A549 (cell line): ENCODE measurements around the gene PIR. TPM values are rescaled to one million over a fixed set of nuclear protein-coding genes. Genes with fewer than 3 reads are reported as not detected.

Experiments used
- ATAC-seq, 2 experiments: fragments of 200-7000 bp in 1 of 2; fragments of >200 bp in 1 of 2; cut with Nextera tagmentation in 1 of 2; cut with Tn5 transposase in 1 of 2; 3 replicates each; pipeline versions ENCODE4 v1.8.0 to v1.9.1; 2018 to 2020; ENCODE audit warnings: mild to moderate bottlenecking in 1 of 2, moderate library complexity in 1 of 2
- CTCF ChIA-PET: fragments of 300-600 bp; sonication (Branson Sonifier 250); formaldehyde crosslinking; extraction: SDS; loops from one replicate; lab custom pipeline; 2021; ENCODE audit warnings: antibody characterized with exemption, inconsistent platforms; lab: Yijun Ruan, JAX
- POLR2A ChIA-PET: fragments of 350-600 bp; formaldehyde crosslinking; extraction: SDS; loops from one replicate; lab custom pipeline; 2021; ENCODE audit warnings: antibody characterized with exemption, inconsistent platforms; lab: Yijun Ruan, JAX
- DNase-seq, 2 experiments: peaks; one replicate each; pipeline versions ENCODE4 v3.0.0 to v3.0.0-alpha.2; 2011 to 2016; ENCODE audit warnings: low read depth in 1 of 2, low spot score in 1 of 2
- FAIRE-seq: peaks from 2 replicates; lab custom pipeline; 2011; peaks lifted over from hg19 to GRCh38; lab: Jason Lieb, UNC
- H3K27ac ChIP-seq, 2 experiments: fragments of >200 bp; sonication (Bioruptor Twin); formaldehyde crosslinking; 3 replicates each; pipeline ENCODE4 v1.5.1; 2016 to 2017
- H3K4me1 ChIP-seq: fragments of >200 bp; sonication (Bioruptor Twin); formaldehyde crosslinking; 3 replicates; pipeline ENCODE4 v1.6.1; 2016
- H3K4me2 ChIP-seq: fragments of >200 bp; sonication (Bioruptor Twin); formaldehyde crosslinking; 3 replicates; pipeline ENCODE4 v1.6.1; 2016
- H3K4me3 ChIP-seq: fragments of >200 bp; sonication (Bioruptor Twin); formaldehyde crosslinking; 3 replicates; pipeline ENCODE4 v1.5.1; 2016
- H3K9me3 ChIP-seq: fragments of >200 bp; sonication (Bioruptor Twin); formaldehyde crosslinking; 3 replicates; pipeline ENCODE4 v1.6.1; 2016
- BHLHE40 ChIP-seq: IDR thresholded peaks from 2 replicates; pipeline ENCODE4 v1.6.1; 2012; ENCODE audit warnings: low read depth, low read length, inconsistent platforms
- CBX8 ChIP-seq: fragments of 200-600 bp; sonication (generic); IDR thresholded peaks from 2 replicates; pipeline ENCODE4 v1.6.1; 2016
- CEBPB ChIP-seq, 2 experiments: fragments of >200 bp in 1 of 2; sonication (Bioruptor Twin) in 1 of 2; formaldehyde crosslinking in 1 of 2; IDR thresholded peaks; 2 replicates each; pipeline ENCODE4 v1.6.1; 2012 to 2016
- EHF ChIP-seq: fragments of 250-450 bp; sonication (Bioruptor Pico); IDR thresholded peaks from 2 replicates; pipeline ENCODE4 v1.5.0; 2020; ENCODE audit warnings: mild to moderate bottlenecking
- EHMT2 ChIP-seq: fragments of 200-600 bp; sonication (generic); IDR thresholded peaks from 2 replicates; pipeline ENCODE4 v1.6.1; 2016; ENCODE audit warnings: antibody characterized with exemption, low read depth, mild to moderate bottlenecking, moderate library complexity
- ELK1 ChIP-seq: fragments of 150-350 bp; IDR thresholded peaks from 2 replicates; pipeline ENCODE4 v1.6.1; 2014; ENCODE audit warnings: low read depth, mild to moderate bottlenecking, low read length
- EP300 ChIP-seq, 2 experiments: fragments of >200 bp; sonication (Bioruptor Twin); formaldehyde crosslinking; IDR thresholded peaks; 2 replicates in 1 of 2; 3 replicates in 1 of 2; pipeline ENCODE4 v1.6.1; 2016 to 2017
- ESRRA ChIP-seq: fragments of 150-350 bp; IDR thresholded peaks from 2 replicates; pipeline ENCODE4 v1.6.1; 2014; ENCODE audit warnings: mild to moderate bottlenecking, low read length, borderline replicate concordance
- FOSL2 ChIP-seq, 2 experiments: fragments of 450-650 bp in 1 of 2; fragments of >200 bp in 1 of 2; sonication (Bioruptor Twin) in 1 of 2; formaldehyde crosslinking; IDR thresholded peaks; 2 replicates each; pipeline versions ENCODE4 v1.5.0 to v1.6.1; 2016 to 2020; ENCODE audit warnings: mild to moderate bottlenecking in 1 of 2, moderate library complexity in 1 of 2
- HDAC2 ChIP-seq: fragments of 200-600 bp; sonication (generic); IDR thresholded peaks from 2 replicates; pipeline ENCODE4 v1.6.1; 2016
- HOXA7 ChIP-seq: fragments of 250-450 bp; sonication (Bioruptor Pico); IDR thresholded peaks from 2 replicates; pipeline ENCODE4 v1.5.0; 2020; ENCODE audit warnings: mild to moderate bottlenecking, moderate library complexity
- HOXB5 ChIP-seq: fragments of 250-450 bp; sonication (Bioruptor Pico); IDR thresholded peaks from 2 replicates; pipeline ENCODE4 v1.5.0; 2020; ENCODE audit warnings: mild to moderate bottlenecking, moderate library complexity
- JUN ChIP-seq, 2 experiments: fragments of >200 bp; sonication (Bioruptor Twin); formaldehyde crosslinking; IDR thresholded peaks; 2 replicates in 1 of 2; 3 replicates in 1 of 2; pipeline ENCODE4 v1.6.1; 2016 to 2017
- MAX ChIP-seq: IDR thresholded peaks from 2 replicates; pipeline ENCODE4 v1.6.1; 2012
- MAZ ChIP-seq: fragments of 150-350 bp; IDR thresholded peaks from 2 replicates; pipeline ENCODE4 v1.6.1; 2014; ENCODE audit warnings: antibody characterized with exemption, low read depth, low read length, borderline replicate concordance
- MYC ChIP-seq: IDR thresholded peaks from 2 replicates; pipeline ENCODE4 v1.6.1; 2012; ENCODE audit warnings: mild to moderate bottlenecking, inconsistent platforms, low read length, improper control_type of control experiment, borderline replicate concordance
- NFE2L2 ChIP-seq: fragments of 150-350 bp; conservative IDR thresholded peaks from 2 replicates; pipeline ENCODE4 v1.6.1; 2014; ENCODE audit warnings: low read length
- NPAS2 ChIP-seq: fragments of 250-450 bp; sonication (Bioruptor Pico); IDR thresholded peaks from 2 replicates; pipeline ENCODE4 v1.8.0; 2022; ENCODE audit warnings: mild to moderate bottlenecking, moderate library complexity, borderline replicate concordance
- NR3C1 ChIP-seq: fragments of >200 bp; sonication (Bioruptor Twin); formaldehyde crosslinking; IDR thresholded peaks from 3 replicates; pipeline ENCODE4 v1.6.1; 2017
- PHF8 ChIP-seq: fragments of 200-600 bp; sonication (generic); IDR thresholded peaks from 2 replicates; pipeline ENCODE4 v1.6.1; 2016; ENCODE audit warnings: low read depth, mild to moderate bottlenecking, antibody characterized with exemption, moderate library complexity, borderline replicate concordance
- POLR2A ChIP-seq: IDR thresholded peaks from 2 replicates; pipeline ENCODE4 v1.6.1; 2012; ENCODE audit warnings: mild to moderate bottlenecking, low read length
- POLR2AphosphoS2 ChIP-seq: conservative IDR thresholded peaks from 2 replicates; pipeline ENCODE4 v1.6.1; 2012; ENCODE audit warnings: low read length, improper control_type of control experiment, inconsistent platforms
- RAD21 ChIP-seq, 2 experiments: fragments of >200 bp in 1 of 2; sonication (Bioruptor Twin) in 1 of 2; formaldehyde crosslinking in 1 of 2; IDR thresholded peaks in 1 of 2; conservative IDR thresholded peaks in 1 of 2; 2 replicates in 1 of 2; 3 replicates in 1 of 2; pipeline ENCODE4 v1.6.1; 2012 to 2018; ENCODE audit warnings: inconsistent platforms in 1 of 2
- RFX5 ChIP-seq: fragments of 450-650 bp; IDR thresholded peaks from 2 replicates; pipeline ENCODE4 v1.7.1; 2014; ENCODE audit warnings: antibody characterized with exemption, mild to moderate bottlenecking, moderate library complexity
- RNF2 ChIP-seq: fragments of 200-600 bp; sonication (generic); IDR thresholded peaks from 2 replicates; pipeline ENCODE4 v1.6.1; 2016; ENCODE audit warnings: low read depth, mild to moderate bottlenecking, antibody characterized with exemption, moderate library complexity, borderline replicate concordance
- SMC3 ChIP-seq: fragments of >200 bp; sonication (Bioruptor Twin); formaldehyde crosslinking; IDR thresholded peaks from 3 replicates; pipeline ENCODE4 v1.6.1; 2018; ENCODE audit warnings: inconsistent platforms
- TP53 ChIP-seq: fragments of 250-450 bp; sonication (Bioruptor Pico); IDR thresholded peaks from 2 replicates; pipeline ENCODE4 v1.5.0; 2021; ENCODE audit warnings: mild to moderate bottlenecking, moderate library complexity
- USF2 ChIP-seq: fragments of 450-650 bp; IDR thresholded peaks from 2 replicates; pipeline ENCODE4 v1.6.1; 2014; ENCODE audit warnings: antibody characterized with exemption
- ZSCAN20 ChIP-seq: fragments of 250-450 bp; sonication (Bioruptor Pico); IDR thresholded peaks from 2 replicates; pipeline ENCODE4 v1.8.0; 2022; ENCODE audit warnings: mild to moderate bottlenecking, moderate library complexity
- WGBS: methylation state at CpG from one replicate; pipeline ENCODE4 v1.1.6; 2017; ENCODE audit errors: missing lambda C conversion rate; 5-methylcytosine and 5-hydroxymethylcytosine counted together
- polyA plus RNA-seq, 4 experiments: library from polyadenylated mRNA; depleted of rRNA in 3 of 4; stranded (reverse); fragments of >200 nt; fragmentation: RNase III in 1 of 4; extraction: RNeasy Plus Mini Kit Qiagen cat#74134 plus additional on column Dnase treatment in 1 of 4; gene quantifications; 2 replicates in 3 of 4; 3 replicates in 1 of 4; pipeline ENCODE4 v1.2.3, GENCODE V29; 2011 to 2017
- TF ChIP-seq, protein P1 (sequence below): fragments of 200-600 bp; sonication (generic); IDR thresholded peaks from 2 replicates; pipeline ENCODE4 v1.6.1; 2016; ENCODE audit warnings: antibody characterized with exemption, mild to moderate bottlenecking, moderate library complexity
- TF ChIP-seq, protein P2 (sequence below): fragments of 250-450 bp; sonication (Bioruptor Pico); IDR thresholded peaks from 2 replicates; pipeline ENCODE4 v1.5.0; 2021; ENCODE audit warnings: mild to moderate bottlenecking, moderate library complexity, borderline replicate concordance
- TF ChIP-seq, protein P3 (sequence below): IDR thresholded peaks from 2 replicates; pipeline ENCODE4 v1.6.1; 2012; ENCODE audit warnings: low read depth, borderline replicate concordance

The PIR gene
- polyA plus RNA-seq, 2 of the 4 experiments (the other 2 are of a cell fraction), result 62.7 to 120 TPM

GRCh38 chrX:15335135-15336022 lies 157.8 kb downstream of the PIR start, which contains the start of gene PIGA:
PIGA (minus strand) TSS chrX:15335523; CDS start chrX:15331930, 3,593 bp downstream.
- FAIRE-seq (peak; percentile 99), ATAC-seq (peak; percentile 98 to 99), DNase-seq (peak; percentile 92 to 97)
- peak within 1 kb of the TSS; percentile 73 to 92 for H3K27ac ChIP-seq
- no peaks in the 10 kb centered on the region for H3K9me3 ChIP-seq
- peak within 1 kb of the TSS; percentile 85 for H3K4me2 ChIP-seq
- H3K4me3 ChIP-seq, result peak within 1 kb of the TSS; percentile 67
- POLR2A ChIA-PET, result interaction anchor here (0.7 kb wide), 1 partner anchor 65 kb away, joined by 5 read pairs; no protein-coding TSS in a partner anchor
- WGBS, result 2% methylated on average over 34 of the region's 72 CpGs
- no peaks in the 10 kb centered on the region; the same call in 2 of the 3 replicates for H3K4me1 ChIP-seq
- CTCF ChIA-PET, result interaction anchor here (1.0 kb wide), 2 partner anchors 14 to 37 kb away, joined by 3 read pairs; no protein-coding TSS in a partner anchor
- no peak for TF ChIP-seq USF2
- TF ChIP-seq NR3C1, result no peak
- TF ChIP-seq POLR2A, result peak; percentile 54
- peak in 1 of 2 experiments; percentile 35; a peak in 1 of 5 replicates for TF ChIP-seq JUN (IDR thresholded peaks at IDR 0.05)
- no peak for TF ChIP-seq EP300 (IDR thresholded peaks at IDR 0.05)
- TF ChIP-seq NPAS2 (CRISPR knock-in tag), result no peak
- peak; percentile 43 for TF ChIP-seq MAX
- TF ChIP-seq MYC, result no peak
- TF ChIP-seq, protein P1, sequence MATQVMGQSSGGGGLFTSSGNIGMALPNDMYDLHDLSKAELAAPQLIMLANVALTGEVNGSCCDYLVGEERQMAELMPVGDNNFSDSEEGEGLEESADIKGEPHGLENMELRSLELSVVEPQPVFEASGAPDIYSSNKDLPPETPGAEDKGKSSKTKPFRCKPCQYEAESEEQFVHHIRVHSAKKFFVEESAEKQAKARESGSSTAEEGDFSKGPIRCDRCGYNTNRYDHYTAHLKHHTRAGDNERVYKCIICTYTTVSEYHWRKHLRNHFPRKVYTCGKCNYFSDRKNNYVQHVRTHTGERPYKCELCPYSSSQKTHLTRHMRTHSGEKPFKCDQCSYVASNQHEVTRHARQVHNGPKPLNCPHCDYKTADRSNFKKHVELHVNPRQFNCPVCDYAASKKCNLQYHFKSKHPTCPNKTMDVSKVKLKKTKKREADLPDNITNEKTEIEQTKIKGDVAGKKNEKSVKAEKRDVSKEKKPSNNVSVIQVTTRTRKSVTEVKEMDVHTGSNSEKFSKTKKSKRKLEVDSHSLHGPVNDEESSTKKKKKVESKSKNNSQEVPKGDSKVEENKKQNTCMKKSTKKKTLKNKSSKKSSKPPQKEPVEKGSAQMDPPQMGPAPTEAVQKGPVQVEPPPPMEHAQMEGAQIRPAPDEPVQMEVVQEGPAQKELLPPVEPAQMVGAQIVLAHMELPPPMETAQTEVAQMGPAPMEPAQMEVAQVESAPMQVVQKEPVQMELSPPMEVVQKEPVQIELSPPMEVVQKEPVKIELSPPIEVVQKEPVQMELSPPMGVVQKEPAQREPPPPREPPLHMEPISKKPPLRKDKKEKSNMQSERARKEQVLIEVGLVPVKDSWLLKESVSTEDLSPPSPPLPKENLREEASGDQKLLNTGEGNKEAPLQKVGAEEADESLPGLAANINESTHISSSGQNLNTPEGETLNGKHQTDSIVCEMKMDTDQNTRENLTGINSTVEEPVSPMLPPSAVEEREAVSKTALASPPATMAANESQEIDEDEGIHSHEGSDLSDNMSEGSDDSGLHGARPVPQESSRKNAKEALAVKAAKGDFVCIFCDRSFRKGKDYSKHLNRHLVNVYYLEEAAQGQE, result no peak
- TF ChIP-seq PHF8, result 0 out of 2 replicates have a peak, but pooled peaks have one; percentile 32
- TF ChIP-seq, protein P2, sequence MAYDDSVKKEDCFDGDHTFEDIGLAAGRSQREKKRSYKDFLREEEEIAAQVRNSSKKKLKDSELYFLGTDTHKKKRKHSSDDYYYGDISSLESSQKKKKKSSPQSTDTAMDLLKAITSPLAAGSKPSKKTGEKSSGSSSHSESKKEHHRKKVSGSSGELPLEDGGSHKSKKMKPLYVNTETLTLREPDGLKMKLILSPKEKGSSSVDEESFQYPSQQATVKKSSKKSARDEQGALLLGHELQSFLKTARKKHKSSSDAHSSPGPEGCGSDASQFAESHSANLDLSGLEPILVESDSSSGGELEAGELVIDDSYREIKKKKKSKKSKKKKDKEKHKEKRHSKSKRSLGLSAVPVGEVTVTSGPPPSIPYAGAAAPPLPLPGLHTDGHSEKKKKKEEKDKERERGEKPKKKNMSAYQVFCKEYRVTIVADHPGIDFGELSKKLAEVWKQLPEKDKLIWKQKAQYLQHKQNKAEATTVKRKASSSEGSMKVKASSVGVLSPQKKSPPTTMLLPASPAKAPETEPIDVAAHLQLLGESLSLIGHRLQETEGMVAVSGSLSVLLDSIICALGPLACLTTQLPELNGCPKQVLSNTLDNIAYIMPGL, result no peak
- TF ChIP-seq HOXB5 (CRISPR knock-in tag), result no peak
- TF ChIP-seq ELK1, result no peak
- no peak for TF ChIP-seq HDAC2
- TF ChIP-seq MAZ, result no peak
- no peak for TF ChIP-seq RAD21 (conservative IDR thresholded peaks at IDR 0.05 in 1 of 2, IDR thresholded peaks at IDR 0.05 in 1 of 2)
- no peak for TF ChIP-seq HOXA7 (CRISPR knock-in tag)
- no peak for TF ChIP-seq CEBPB (IDR thresholded peaks at IDR 0.05)
- peak; percentile 71; the same call in 1 of the 2 replicates for TF ChIP-seq BHLHE40
- TF ChIP-seq CBX8, result no peak
- TF ChIP-seq TP53 (CRISPR knock-in tag), result no peak
- no peak for TF ChIP-seq SMC3
- TF ChIP-seq FOSL2 (IDR thresholded peaks at IDR 0.05), result no peak
- no peak for TF ChIP-seq FOSL2 (CRISPR knock-in tag; IDR thresholded peaks at IDR 0.05)
- no peak for TF ChIP-seq RNF2
- no peak for TF ChIP-seq ZSCAN20 (CRISPR knock-in tag)
- TF ChIP-seq RFX5, result peak; percentile 34; the same call in 1 of the 2 replicates
- TF ChIP-seq, protein P3, sequence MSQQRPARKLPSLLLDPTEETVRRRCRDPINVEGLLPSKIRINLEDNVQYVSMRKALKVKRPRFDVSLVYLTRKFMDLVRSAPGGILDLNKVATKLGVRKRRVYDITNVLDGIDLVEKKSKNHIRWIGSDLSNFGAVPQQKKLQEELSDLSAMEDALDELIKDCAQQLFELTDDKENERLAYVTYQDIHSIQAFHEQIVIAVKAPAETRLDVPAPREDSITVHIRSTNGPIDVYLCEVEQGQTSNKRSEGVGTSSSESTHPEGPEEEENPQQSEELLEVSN, result no peak
- TF ChIP-seq POLR2AphosphoS2, result no peak
- no peak for TF ChIP-seq EHF (CRISPR knock-in tag)
- no peak for TF ChIP-seq ESRRA
- TF ChIP-seq EHMT2, result no peak
- TF ChIP-seq NFE2L2, result no peak
